Amniotic stem cell (primary cell): ENCODE results near the gene SORBS2.

ENCODE experiments used
- DNase-seq: peaks from one replicate; lab custom pipeline; 2025; lab: John Stamatoyannopoulos, UW

SORBS2 gene

GRCh38 chr4:185640811-185641675 lies 171.0 kb downstream of the SORBS2 start:
- DNase-seq, result peak; percentile 63

- no peak for DNase-seq
Observed at GRCh38 chr4:185638548-185639301, 173.3 kb downstream of the SORBS2 start.

DNA sequence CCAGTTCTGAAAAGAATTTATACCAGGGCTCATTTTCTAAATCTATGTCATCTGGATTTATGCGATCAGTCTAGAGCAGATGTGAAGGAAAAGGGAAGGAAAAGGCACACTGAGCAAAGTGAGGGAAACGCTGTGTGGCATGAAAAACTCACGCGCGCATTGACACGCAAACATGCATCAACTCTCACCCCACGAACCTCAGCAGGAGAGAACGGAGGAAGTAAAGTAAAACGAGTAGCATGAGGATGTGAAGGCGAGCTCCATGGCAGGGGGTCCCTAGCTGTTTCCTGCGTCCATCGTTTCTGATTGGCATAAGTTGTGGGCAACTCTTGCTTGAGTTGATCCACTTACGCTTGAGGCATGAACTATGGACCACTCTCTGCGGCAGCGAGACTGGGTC lies 173.9 kb downstream of the SORBS2 start:
- DNase-seq, result no peak

GRCh38 chr4:185637163-185637875 lies 174.7 kb downstream of the SORBS2 start:
- DNase-seq, result no peak

DNA sequence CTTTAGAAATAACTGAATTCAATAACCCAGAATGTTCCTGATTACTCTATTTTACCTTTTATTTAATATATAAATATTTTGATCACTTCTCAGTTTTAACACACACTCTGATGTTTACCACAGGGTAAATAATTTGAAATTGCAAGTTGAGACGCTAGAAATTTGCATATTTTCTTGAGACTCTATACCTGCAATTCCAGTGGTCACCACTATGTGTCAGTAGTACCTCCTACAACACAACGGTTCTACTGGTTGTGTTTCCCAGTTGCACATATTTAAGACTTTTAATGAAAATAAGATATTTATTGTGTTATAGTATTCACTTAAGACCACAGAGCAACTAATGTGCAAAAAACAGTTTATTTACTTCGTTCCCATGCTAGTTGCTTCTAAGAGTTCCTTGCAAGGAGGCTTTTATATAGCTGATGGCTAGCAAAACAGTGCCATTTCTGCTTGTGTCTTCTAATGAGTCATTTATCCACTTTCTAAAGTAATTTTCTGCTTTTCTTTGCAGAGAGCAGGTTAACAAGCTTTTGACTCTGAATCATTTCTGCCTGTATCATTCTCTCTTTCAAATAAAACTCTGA lies 177.8 kb downstream of the SORBS2 start:
- DNase-seq, result no peak

DNA sequence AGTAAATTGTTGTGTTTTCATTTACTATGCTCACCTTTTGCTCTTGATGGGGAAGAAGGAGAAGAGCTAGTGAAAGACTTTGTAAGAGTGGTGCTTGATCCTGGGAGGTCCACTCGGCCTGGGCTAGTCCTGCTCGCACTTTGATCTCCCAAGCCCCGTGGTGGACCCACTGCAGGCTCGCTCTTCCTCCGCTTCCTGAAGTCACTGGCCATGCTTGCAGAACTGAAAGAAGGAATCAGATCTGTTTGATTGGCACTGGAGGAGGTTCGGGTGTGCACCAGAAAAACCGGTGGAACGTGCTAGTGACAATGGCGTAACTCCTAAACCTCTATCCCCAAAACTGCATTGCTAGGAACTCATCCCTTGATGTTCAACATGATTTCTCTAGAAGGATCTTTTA lies 185.2 kb downstream of the SORBS2 start:
- DNase-seq, result no peak

DNA sequence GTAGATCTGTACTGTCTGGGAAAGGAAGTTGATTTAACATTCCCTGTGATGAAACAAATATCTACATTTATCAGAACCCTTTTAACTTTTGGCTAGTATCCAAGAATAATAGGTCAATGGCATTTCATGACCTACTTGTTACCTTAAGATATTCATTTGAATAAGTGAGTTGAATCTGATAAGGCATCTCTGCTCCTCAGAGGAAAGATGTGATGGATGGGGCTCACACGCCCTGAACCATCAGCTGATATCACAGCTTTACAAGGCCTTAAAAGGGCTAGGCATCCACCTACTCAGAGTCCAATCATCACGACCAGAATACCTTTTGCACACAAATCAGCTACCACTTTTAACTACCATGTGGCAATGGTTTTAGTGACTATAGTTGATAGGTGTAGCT lies 186.5 kb downstream of the SORBS2 start:
- no peak for DNase-seq

- DNase-seq, result no peak
Observed at GRCh38 chr4:185624259-185624589, 187.8 kb downstream of the SORBS2 start.

DNA sequence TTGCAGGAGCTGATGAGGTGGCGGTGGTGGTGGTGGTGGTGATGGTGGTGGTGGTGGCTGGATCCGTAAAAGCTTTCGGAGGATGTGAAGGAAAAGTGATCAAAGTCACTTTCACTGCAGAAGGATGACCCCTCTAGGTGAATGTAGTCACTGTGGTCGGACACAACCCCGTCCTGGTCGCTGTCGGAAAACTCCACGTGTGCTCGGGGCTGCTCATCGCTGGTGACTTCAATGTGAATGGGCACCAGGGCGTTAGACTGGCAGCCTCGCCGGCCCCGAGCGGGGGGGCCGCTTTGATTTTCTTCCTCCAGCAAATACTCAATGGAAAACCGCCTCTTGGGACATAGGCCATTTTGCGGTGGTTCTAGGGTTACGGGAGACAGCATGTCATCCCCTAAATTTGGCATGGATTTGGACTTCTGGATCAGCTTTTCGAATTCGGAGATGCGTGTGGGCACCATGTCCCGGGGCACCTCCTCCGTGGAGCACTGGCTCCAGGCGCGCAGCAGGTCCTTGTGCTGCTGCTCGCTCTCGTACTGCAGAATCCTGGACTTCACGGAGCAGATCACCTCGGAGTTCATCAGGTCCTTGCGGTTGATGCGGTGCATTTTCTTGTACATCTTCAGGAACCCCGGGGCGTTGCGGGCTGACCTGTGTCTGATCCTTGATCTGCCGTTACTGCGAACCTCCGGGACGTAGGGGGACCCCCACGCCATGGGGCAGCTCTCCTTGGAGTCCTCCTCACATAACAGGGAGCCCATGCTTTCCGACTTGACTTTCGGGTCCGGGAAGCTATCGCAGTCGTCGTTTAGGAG lies 188.3 kb downstream of the SORBS2 start:
- DNase-seq, result no peak

DNA sequence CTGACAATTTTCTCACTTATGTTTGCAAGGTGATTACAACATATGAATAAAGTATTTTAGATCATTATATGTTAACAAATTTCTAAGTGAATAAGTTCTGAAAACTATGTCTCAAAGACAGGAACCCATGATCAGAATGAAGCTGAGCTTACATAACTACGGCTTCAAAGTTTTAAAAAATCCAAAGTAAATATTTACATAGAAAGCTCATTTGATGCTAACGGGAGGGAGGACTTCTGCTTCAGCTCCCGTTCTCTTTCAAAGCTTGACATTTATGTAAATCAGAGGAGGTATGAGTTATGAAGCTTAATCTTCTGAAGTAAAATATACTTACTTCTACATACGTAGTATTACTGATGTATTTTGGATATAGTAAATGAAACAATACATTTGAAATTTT lies 203.8 kb downstream of the SORBS2 start:
- DNase-seq, result no peak

GRCh38 chr4:185602397-185602796 lies 209.6 kb downstream of the SORBS2 start:
- no peak for DNase-seq

- no peak for DNase-seq
Observed at GRCh38 chr4:185600801-185601434, 211.1 kb downstream of the SORBS2 start.

- DNase-seq, result no peak
Observed at GRCh38 chr4:185599553-185600243, 212.3 kb downstream of the SORBS2 start.

- no peak for DNase-seq
Observed at GRCh38 chr4:185598846-185599552, 213.0 kb downstream of the SORBS2 start.

- peak; percentile 22 for DNase-seq
Observed at GRCh38 chr4:185597532-185598188, 214.3 kb downstream of the SORBS2 start.

DNA sequence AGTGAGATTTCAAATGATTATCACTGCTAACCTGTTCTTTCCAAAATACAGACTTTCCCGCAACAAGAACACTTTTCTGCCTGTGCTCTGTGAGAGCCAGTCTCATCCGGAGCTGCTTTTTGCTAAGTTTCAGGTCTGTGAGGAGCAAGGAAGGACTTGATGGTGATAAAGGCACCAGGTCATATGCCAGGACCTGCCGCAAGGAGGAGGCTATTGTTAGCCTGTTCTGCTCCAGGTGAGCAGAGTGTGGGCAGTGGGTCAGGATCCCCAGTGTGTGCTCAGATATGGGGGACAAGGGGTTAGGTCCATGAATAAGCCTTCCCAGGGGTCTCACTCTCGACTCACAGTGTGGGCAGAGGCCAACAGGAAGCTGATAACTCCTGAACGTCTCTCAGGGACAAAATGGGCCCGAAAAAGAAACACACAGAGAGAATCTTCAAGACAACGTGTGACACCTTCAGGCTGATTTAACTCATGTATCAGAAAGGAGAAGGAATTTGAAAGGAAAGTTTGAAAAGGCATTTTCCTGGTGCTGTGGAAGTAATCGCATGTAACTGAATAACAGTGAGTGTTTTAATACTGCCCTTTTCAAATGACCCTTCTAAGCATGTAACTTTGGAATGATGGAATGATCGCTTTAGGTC lies 219.0 kb downstream of the SORBS2 start:
- no peak for DNase-seq

DNA sequence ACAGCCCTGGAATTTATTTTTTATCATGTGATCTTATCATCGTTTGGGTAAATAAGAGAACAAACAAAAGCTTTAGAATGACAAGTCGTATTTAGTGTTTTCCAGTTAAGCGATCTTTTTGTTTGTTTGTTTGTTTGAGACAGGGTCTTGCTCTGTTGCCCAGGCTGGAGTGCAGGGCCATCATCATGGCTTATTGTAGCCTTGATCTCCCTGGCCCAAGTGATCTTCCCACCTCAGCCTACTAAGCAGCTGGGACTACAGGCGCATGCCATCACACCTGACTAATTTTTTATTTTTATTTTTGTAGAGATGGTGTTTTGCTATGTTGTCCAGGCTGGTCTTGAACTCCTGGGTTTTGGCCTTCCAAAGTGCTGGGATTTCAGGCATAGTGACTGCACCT lies 219.6 kb downstream of the SORBS2 start:
- DNase-seq, result no peak

DNA sequence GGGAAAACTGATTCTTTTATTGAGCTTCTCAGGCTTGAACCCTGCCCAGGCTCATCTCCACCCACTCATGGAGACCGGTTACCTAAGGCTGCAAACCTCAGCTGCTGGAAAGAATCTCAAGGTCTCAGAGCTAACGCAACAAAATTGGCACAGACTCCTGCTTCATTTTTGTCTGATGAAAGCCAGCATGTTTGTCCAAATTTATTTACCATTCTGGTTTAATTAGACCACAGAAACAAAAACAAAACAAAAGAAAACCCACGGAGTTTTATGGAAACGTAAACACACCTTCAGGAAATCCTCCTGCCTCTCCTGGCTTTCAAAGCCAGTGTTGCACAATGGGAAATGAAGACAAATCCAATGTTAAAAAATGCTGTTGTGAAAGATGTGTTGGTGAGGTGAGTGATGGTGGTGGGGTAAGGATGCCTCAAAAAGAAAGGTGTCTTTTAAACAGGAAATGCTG lies 220.3 kb downstream of the SORBS2 start:
- DNase-seq, result no peak

- no peak for DNase-seq
Observed at GRCh38 chr4:185590982-185591381, 221.0 kb downstream of the SORBS2 start.
